HG03378 (cell line): Measurements from ENCODE around the gene TMEM229B.

Experiments
- ATAC-seq: cut with Tn5 transposase; IDR thresholded peaks from one replicate; pipeline ENCODE4 v1.9.1; 2021; ENCODE audit warnings: mild to moderate bottlenecking, moderate library complexity; ENCODE audit not compliant: unreplicated experiment

The TMEM229B gene

GRCh38 chr14:67426161-67426560 lies 62.4 kb downstream of the TMEM229B start:
- ATAC-seq, result no peak

GRCh38 chr14:67425608-67426007 lies 62.9 kb downstream of the TMEM229B start:
- no peak for ATAC-seq

- no peak for ATAC-seq
Observed at GRCh38 chr14:67424539-67424938, 64.0 kb downstream of the TMEM229B start.

- no peak for ATAC-seq
Observed at GRCh38 chr14:67423424-67423823, 65.1 kb downstream of the TMEM229B start.

GRCh38 chr14:67421356-67422224 lies 66.9 kb downstream of the TMEM229B start:
- no peak for ATAC-seq
